ENCODE results near the gene SLC22A14.

SLC22A14 gene

GRCh38 chr3:38361496-38361895 lies 79.4 kb downstream of the SLC22A14 start:
- no peak for TF ChIP-seq CTCF (IDR thresholded peaks at IDR 0.05; ENCODE audit: low read depth, low read length, missing control alignments)
- DNase-seq (ENCODE audit: low read depth), result no peak
- in situ Hi-C loops (cut with HindIII; ENCODE audit: low sequenced_read_pairs), result no loop called here
- no peak overlapping the region for H3K4me3 ChIP-seq (ENCODE audit: low read depth, low read length)

GRCh38 chr3:38362825-38363224 lies 80.7 kb downstream of the SLC22A14 start:
- no peak for DNase-seq (ENCODE audit: low read depth)
- H3K4me3 ChIP-seq (ENCODE audit: low read depth, low read length), result no peak overlapping the region
- in situ Hi-C loops (cut with HindIII; ENCODE audit: low sequenced_read_pairs), result no loop called here
- no peak for TF ChIP-seq CTCF (IDR thresholded peaks at IDR 0.05; ENCODE audit: low read depth, low read length, missing control alignments)

GRCh38 chr3:38364721-38365400 lies 82.8 kb downstream of the SLC22A14 start:
- no peak for TF ChIP-seq CTCF (IDR thresholded peaks at IDR 0.05; ENCODE audit: low read depth, low read length, missing control alignments)
- no peak for DNase-seq (ENCODE audit: low read depth)

GRCh38 chr3:38365469-38366062 lies 83.5 kb downstream of the SLC22A14 start:
- TF ChIP-seq CTCF (IDR thresholded peaks at IDR 0.05; ENCODE audit: low read depth, low read length, missing control alignments), result no peak
- no peak for DNase-seq (ENCODE audit: low read depth)
- in situ Hi-C loops (cut with HindIII; ENCODE audit: low sequenced_read_pairs), result loop anchor here (5.0 kb wide), 1 partner anchor 58 kb away; no protein-coding TSS in a partner anchor
- H3K4me3 ChIP-seq (ENCODE audit: low read depth, low read length), result no peak overlapping the region

More at GRCh38 chr3:38364721-38365400, 82.8 kb downstream of the SLC22A14 start:
- in situ Hi-C loops (cut with HindIII; ENCODE audit: low sequenced_read_pairs), result loop anchor here (5.0 kb wide), 1 partner anchor 58 kb away; no protein-coding TSS in a partner anchor
- no peak overlapping the region for H3K4me3 ChIP-seq (ENCODE audit: low read depth, low read length)

GRCh38 chr3:38366082-38366481 lies 84.0 kb downstream of the SLC22A14 start:
- in situ Hi-C loops (cut with HindIII; ENCODE audit: low sequenced_read_pairs), result loop anchor here (5.0 kb wide), 1 partner anchor 59 kb away; no protein-coding TSS in a partner anchor
- DNase-seq (ENCODE audit: low read depth), result no peak
- H3K4me3 ChIP-seq (ENCODE audit: low read depth, low read length), result no peak overlapping the region
- TF ChIP-seq CTCF (IDR thresholded peaks at IDR 0.05; ENCODE audit: low read depth, low read length, missing control alignments), result no peak

GRCh38 chr3:38367779-38368178 lies 85.7 kb downstream of the SLC22A14 start:
- TF ChIP-seq CTCF (IDR thresholded peaks at IDR 0.05; ENCODE audit: low read depth, low read length, missing control alignments), result no peak
- in situ Hi-C loops (cut with HindIII; ENCODE audit: low sequenced_read_pairs), result loop anchor here (5.0 kb wide), 1 partner anchor 60 kb away; no protein-coding TSS in a partner anchor
- DNase-seq (ENCODE audit: low read depth), result no peak
- H3K4me3 ChIP-seq (ENCODE audit: low read depth, low read length), result no peak overlapping the region

All from astrocyte of the cerebellum (primary cell).